SH-SY5Y (cell line): ENCODE results near the gene SIX4.

Source experiments
- GATA2 ChIP-seq: IDR thresholded peaks from 2 replicates; pipeline ENCODE4 v1.6.1; 2011; ENCODE audit warnings: mild to moderate bottlenecking, low read depth, low read length
- GATA3 ChIP-seq: IDR thresholded peaks from 2 replicates; pipeline ENCODE4 v1.6.1; 2011; ENCODE audit warnings: low read depth, mild to moderate bottlenecking, low read length, moderate library complexity

- TF ChIP-seq GATA2 (no peak), GATA3 (no peak)
Observed at GRCh38 chr14:60686865-60687264, 37.3 kb downstream of the SIX4 start.
